ENCODE results near the gene CRACR2B.

The CRACR2B gene

GRCh38 chr11:794766-795633 lies 32.7 kb upstream of the CRACR2B start:
- DNase-seq (ENCODE audit: low spot score), result no peak

GRCh38 chr11:795634-796564 lies 31.8 kb upstream of the CRACR2B start:
- DNase-seq (ENCODE audit: low spot score), result peak; percentile 85

GRCh38 chr11:796565-797295 lies 31.0 kb upstream of the CRACR2B start:
- no peak for DNase-seq (ENCODE audit: low spot score)

GRCh38 chr11:797296-798092 lies 30.2 kb upstream of the CRACR2B start:
- DNase-seq (ENCODE audit: low spot score), result peak; percentile 60

- DNase-seq (ENCODE audit: low spot score), result peak; percentile 75
These were observed 29.5 kb upstream of the CRACR2B start, which contains the start of gene SLC25A22 for GRCh38 chr11:798093-798713. SLC25A22 (minus strand) TSS chr11:798281; CDS start chr11:795006, 3,275 bp downstream.

GRCh38 chr11:799641-800316 lies 27.9 kb upstream of the CRACR2B start:
- no peak for DNase-seq (ENCODE audit: low spot score)

- DNase-seq (ENCODE audit: low spot score), result no peak
These were observed 27.2 kb upstream of the CRACR2B start for GRCh38 chr11:800473-800872.

GRCh38 chr11:801097-801780 lies 26.5 kb upstream of the CRACR2B start:
- no peak for DNase-seq (ENCODE audit: low spot score)

GRCh38 chr11:802018-802617 lies 25.6 kb upstream of the CRACR2B start:
- DNase-seq (ENCODE audit: low spot score), result no peak

GRCh38 chr11:802693-803466 lies 24.8 kb upstream of the CRACR2B start:
- DNase-seq (ENCODE audit: low spot score), result no peak

- DNase-seq (ENCODE audit: low spot score), result no peak
These were observed 24.3 kb upstream of the CRACR2B start for GRCh38 chr11:803467-803742.

- DNase-seq (ENCODE audit: low spot score), result no peak
These were observed 23.7 kb upstream of the CRACR2B start for GRCh38 chr11:803770-804598.

- DNase-seq (ENCODE audit: low spot score), result no peak
These were observed 23.1 kb upstream of the CRACR2B start for GRCh38 chr11:804599-804964.

- peak; percentile 33 for DNase-seq (ENCODE audit: low spot score)
These were observed 19.1 kb upstream of the CRACR2B start for GRCh38 chr11:808427-809286.

- peak; percentile 96 for DNase-seq (ENCODE audit: low spot score)
These were observed 18.3 kb upstream of the CRACR2B start, which contains the start of gene RPLP2 for GRCh38 chr11:809287-810039. RPLP2 (plus strand) TSS chr11:809967; CDS start chr11:810235, 268 bp downstream.

GRCh38 chr11:810040-810567 lies 17.6 kb upstream of the CRACR2B start:
- DNase-seq (ENCODE audit: low spot score), result no peak

Data from CD4-positive, alpha-beta T cell treated with Interleukin-6 at 100 ng/mL for 8 hours (primary cell).